Peyer's patch (tissue), 4 donors: ENCODE measurements around the gene SLC16A11.

Source experiments
- POLR2A ChIP-seq, 2 donors: fragments of 450-650 bp; IDR thresholded peaks; one replicate each; pipeline ENCODE4 v1.5.1; 2017; ENCODE audit warnings: antibody characterized with exemption in 2 of 2, mild to moderate bottlenecking in 2 of 2, moderate library complexity in 2 of 2
- TF ChIP-seq, protein P1 (sequence below), 6 experiments: fragments of 450-650 bp in 4 of 6; fragments of 200-600 bp in 2 of 6; sonication (generic) in 1 of 6; IDR thresholded peaks; one replicate each; pipeline ENCODE4 v1.5.1; 2017 to 2019; ENCODE audit warnings: antibody characterized with exemption in 6 of 6, mild to moderate bottlenecking in 3 of 6, moderate library complexity in 1 of 6

DNA sequence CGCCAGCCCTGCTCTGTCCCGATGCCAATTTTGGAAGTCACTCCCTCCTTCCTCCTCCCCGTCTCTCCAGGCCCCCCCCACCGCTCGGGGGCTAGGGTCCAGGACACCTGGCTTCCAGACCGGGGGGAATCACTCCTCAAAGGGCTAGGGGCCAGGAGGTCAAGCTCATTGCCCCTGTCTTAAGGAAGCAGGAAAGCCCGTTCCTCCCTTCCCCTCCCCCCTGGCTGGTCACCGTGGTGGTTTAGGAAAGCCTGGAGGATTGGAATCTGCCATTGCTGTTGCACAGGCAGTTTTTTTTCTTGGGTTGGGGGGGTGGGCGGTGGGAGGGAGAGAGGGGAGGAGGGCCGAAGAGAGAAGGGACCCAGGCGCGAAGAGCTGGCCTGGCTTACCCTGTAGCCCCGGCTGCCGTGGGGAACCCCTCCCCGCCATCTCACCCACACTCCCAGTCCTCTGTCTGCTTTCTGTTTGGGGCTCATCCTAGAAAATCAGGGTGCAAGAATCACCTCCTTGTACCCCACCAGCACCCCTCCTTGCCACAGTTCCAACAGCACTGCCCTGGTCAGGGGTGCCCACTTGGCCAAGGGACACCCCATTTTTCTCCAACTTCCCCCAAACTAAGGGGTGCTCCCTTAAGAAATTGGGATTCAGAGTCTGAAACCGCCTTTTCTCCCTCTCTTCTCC, 23.9 kb downstream of the SLC16A11 start:
- TF ChIP-seq, protein P1, sequence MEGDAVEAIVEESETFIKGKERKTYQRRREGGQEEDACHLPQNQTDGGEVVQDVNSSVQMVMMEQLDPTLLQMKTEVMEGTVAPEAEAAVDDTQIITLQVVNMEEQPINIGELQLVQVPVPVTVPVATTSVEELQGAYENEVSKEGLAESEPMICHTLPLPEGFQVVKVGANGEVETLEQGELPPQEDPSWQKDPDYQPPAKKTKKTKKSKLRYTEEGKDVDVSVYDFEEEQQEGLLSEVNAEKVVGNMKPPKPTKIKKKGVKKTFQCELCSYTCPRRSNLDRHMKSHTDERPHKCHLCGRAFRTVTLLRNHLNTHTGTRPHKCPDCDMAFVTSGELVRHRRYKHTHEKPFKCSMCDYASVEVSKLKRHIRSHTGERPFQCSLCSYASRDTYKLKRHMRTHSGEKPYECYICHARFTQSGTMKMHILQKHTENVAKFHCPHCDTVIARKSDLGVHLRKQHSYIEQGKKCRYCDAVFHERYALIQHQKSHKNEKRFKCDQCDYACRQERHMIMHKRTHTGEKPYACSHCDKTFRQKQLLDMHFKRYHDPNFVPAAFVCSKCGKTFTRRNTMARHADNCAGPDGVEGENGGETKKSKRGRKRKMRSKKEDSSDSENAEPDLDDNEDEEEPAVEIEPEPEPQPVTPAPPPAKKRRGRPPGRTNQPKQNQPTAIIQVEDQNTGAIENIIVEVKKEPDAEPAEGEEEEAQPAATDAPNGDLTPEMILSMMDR (IDR thresholded peaks at IDR 0.05), result no peak
- no peak for TF ChIP-seq POLR2A (IDR thresholded peaks at IDR 0.05)
